RPMI8226 (cell line): ENCODE results near the gene PODN.

Experiments used
- DNase-seq: peaks from one replicate; pipeline ENCODE4 v3.0.0-alpha.2; 2015

PODN gene

GRCh38 chr1:53051676-53052075, 10.3 kb upstream of the PODN start:
- DNase-seq: no peak

GRCh38 chr1:53057127-53057526, 4.9 kb upstream of the PODN start:
- DNase-seq: no peak

DNA sequence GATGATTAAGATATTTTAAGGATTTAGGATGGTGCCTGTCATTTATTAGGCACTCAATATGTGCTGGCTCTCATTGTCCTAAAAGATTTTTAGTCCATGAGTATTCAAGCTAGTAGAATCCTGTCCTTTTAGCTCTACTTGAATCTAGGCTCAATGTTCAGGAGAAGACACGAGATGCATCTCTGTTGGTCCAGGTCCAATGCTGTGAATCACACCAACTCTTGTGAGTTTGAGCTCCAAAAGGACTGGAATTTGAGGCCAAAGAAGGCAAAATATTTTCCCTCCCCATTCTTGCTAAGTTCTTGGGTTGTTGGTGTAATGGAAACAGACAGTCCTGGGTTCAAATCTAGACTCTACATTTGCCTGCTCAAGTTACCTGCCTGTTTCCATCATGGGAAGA, 1.4 kb upstream of the PODN start:
- DNase-seq: no peak

GRCh38 chr1:53061123-53061858, 722 bp upstream of the PODN start:
- DNase-seq: no peak

DNA sequence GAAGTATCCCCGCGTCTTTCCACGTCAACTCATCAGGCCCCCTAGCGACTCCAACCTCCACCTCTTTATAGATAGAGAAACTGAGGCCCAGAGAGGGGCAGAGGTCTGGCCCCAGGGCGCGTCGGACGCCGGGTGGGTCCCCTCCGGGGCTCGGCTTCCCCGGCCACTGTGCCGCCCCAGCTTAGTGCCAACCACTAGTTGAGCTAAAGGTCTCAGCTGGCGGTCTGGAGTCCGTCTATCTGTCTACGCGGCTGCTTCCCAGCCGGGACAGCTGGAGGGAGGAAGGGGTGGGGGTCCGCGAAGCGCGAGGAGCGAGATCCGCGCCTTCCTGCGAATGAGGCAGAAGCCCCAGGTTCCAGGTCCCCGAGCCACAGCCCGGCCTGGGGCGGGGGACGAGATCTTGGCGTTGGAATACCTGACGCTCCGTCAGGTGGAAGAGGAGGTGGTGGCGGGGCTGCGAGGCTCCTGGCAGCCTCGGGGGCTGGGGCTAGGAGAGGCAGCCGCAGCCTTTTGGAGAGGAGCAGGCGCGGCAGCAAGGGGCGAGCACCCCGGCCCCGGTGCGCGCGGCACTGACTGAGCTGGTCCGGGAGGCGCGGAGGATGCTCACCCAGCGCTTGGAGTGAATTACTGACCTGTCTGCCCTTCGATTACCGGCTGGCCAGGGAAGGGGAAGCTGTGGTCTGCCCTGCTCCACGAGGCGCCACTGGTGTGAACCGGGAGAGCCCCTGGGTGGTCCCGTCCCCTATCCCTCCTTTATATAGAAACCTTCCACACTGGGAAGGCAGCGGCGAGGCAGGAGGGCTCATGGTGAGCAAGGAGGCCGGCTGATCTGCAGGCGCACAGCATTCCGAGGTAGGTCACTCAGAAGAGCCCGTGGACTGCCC, 937 bp downstream of the PODN start:
- no peak for DNase-seq

- no peak for DNase-seq
These were observed 1.9 kb downstream of the PODN start for GRCh38 chr1:53063744-53064515.

- DNase-seq: no peak
These were observed 3.4 kb downstream of the PODN start for GRCh38 chr1:53065391-53065790.

DNA sequence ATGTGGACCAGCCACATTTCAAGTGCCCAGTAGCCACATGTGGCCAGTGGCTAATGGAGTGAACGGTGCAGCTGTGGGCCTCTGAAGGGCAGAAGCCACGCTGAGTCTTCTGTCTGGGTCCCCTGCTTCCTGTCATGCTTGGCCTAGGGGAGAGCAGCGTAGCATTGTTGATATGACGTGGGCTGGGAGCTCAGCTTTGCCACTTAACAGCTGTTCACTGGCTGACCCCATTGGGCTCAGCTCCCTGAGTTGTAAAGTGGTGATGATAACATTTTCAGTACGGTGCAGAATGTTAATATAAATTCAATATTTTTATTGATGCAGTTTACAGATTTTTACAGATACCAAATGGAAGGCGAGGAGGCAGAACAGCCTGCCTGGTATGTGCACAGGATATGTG, 4.5 kb downstream of the PODN start:
- DNase-seq: no peak

DNA sequence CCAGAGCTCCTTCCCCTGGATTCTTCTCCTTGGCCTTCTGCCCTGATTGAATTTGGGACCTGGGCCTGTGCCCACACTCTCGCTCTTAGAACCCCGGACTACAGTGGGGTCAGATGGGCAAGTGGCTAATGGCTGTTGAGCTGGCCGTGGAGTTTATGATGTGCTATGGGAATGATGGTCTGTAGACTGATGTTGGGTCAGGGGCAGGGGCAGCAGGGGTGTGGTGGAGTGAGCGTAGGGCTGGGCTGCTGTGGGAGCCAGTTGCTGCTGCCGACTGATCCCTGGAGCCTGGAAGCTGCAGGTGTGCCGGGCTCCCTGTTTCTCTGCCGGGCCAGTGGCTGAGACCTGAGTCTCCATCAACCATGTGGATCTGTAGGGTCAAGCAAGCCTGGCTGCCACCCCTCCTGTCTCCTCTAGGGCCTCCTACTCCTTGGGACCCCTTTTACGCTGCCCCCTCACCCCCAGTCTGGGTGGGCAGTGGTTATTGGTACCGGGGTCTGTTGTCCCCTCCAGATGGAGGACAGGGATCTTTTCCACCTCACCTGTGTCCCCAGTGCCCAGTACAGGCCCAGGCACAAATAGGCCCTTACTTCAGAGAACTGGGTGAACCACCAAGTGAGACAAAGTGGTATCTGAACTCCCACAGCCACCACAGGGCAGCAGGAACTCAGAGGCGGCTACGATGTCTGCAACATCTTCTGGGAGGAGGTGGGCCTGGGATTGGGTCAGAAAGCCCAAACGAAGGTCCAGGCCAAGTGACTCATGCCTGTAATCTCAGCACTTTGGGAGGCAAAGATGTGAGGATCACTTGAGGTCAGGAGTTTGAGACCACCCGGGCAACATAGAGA, 5.1 kb downstream of the PODN start:
- no peak for DNase-seq

- no peak for DNase-seq
These were observed 5.9 kb downstream of the PODN start for GRCh38 chr1:53067886-53068285.

- no peak for DNase-seq
These were observed 6.5 kb downstream of the PODN start for GRCh38 chr1:53068314-53069099.

DNA sequence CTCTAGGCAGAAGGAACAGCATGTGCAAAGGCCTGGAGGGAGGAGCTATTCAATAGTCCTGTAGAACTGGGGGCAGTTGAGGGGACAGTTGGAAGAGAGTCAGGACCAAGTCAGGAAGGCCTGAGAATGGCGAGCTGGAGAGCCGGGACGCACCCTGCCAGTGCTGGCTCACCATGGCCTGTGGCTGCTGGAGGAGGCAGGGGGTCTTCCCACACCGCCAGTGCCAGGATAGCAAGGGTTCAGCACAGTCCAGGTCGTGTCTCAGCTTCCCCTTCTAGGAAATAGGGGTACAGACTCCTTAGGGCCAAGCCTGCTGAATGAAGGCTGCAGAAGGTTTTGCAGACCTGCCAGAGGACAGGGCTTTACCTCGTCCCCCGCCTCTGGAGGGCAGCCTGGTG, 7.3 kb downstream of the PODN start:
- DNase-seq: no peak

GRCh38 chr1:53069663-53070327, 7.8 kb downstream of the PODN start:
- no peak for DNase-seq

- DNase-seq: no peak
These were observed 8.6 kb downstream of the PODN start for GRCh38 chr1:53070621-53071020.

- DNase-seq: no peak
These were observed 9.3 kb downstream of the PODN start for GRCh38 chr1:53071167-53071865.

DNA sequence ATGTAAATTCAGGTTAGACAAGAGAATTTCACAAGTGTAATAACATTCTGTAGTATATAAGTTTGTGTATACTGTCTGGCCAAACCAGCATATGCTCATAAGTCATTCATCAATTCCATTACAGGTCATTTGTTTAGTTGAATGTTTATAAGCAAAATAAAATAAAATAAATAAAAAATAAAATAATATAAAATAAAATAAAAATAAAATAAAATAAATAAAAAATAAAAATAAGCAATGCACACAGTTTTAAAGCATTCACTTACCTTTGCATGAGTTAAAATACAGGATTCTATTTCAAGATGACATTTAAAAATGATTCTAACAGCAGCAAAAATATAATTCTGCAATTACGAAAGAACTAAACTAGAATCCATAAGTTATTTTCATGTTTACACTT, 9.9 kb downstream of the PODN start:
- DNase-seq: no peak

DNA sequence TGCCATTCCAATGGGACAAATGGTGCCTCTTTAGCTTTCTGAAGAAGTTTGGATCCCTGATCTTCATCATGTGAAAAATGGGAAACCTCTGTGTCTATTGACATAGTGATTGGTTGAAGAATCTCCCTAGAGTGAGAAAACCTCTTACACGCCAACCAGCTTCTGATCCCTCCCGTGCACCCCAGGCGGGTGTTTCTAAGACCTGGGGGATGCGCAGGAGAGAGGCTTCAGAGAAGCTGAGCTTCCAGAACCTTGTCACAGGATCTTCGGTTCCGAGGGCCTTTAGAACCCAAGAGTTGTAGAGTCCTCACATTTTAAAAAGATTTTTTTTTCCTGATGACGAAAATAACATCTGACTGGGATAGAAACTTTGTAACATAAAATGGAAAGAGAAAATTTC, 11.3 kb downstream of the PODN start:
- DNase-seq: no peak

DNA sequence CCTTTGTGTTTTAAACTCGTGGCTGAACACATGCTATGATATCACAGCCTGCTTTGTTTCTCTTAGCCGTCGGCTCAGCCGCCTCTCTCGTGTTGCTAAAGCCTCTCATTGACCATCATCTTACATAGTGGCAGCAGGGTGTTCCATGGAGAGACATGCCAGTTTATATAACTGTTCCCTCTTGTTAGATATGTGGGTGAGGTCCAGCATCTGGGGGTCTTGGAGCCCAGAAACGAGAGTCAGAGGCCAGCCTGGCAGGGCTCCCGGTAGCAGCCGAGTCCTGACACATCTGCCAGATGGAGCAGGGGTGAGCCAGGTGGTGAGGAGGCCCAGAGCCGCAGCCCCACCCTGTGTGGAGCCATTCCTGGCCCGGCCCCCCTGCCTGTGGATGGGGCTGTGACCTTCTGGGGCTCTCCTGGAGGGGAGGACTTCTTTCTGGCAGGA, 11.9 kb downstream of the PODN start:
- DNase-seq: no peak

DNA sequence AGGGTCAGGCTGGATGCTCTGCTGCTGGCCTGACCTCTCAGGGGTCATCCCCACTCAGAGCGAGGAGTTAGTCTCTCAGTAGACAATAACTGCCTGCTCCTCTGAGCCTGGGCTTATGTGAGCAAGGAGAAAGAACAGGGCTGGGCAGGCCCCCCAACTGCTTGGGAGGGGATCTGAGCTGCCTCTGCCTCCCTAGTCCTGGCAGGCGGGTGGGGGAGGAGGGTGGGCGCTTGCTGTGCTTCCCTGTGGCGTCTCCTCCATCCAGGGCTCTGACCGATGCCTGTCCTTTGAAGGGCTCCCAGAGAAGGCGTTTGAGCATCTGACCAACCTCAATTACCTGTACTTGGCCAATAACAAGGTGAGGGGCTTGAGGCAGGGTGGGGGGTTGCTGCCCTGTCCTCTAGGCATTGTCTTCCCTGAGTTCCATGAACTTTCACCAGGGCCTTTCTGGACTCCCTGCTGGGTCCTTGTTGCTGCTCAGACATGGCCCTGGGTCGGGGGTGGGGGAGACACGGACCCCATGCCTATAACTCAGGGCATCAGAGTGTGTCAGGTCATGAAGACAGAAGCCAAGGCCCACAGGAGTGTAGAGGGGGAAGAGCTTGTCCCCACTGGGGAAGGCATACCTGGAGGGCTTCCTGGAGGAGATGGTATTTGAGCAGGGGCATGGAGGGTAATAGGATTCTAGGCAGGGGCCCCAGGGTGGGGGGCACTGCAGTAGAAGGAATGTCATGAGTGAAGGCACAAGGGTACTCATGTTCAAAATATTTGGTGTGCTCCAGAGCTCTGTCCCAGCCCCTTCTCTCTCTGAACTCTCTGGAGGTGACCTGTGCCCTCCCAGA, 12.5 kb downstream of the PODN start:
- no peak for DNase-seq

DNA sequence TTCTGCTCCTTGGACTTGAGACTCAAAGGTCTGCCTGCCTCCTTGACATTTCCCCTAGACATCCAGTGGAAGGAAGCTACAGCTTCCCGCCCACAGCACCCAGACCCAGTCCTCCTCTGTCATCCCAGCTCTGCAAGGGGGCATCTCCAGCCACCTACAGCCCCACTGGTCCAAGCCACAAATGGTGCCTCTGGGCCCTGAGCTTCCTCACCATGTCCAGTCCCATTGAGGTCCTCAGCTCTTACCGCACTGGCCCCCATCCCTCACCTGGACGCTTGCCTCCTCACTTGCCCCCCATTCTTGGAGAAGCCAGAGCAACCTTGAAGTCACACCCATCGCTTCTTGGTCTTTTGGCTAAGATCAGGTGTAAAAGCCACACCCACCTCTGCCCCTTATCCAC, 13.2 kb downstream of the PODN start:
- DNase-seq: no peak
